Karpas-422 (cell line): ENCODE data around the gene GALNT2. TPM values are rescaled to one million over a fixed set of nuclear protein-coding genes. Genes with fewer than 3 reads are reported as not detected.

ENCODE experiments used
- DNase-seq: peaks from one replicate; pipeline ENCODE4 v3.0.0-alpha.2; 2015
- H2AFZ ChIP-seq: fragments of 200-600 bp; sonication (generic); 2 replicates; pipeline ENCODE4 v1.6.1; 2014; ENCODE audit warnings: antibody characterized with exemption, low read length, mixed read lengths
- H3K27ac ChIP-seq: fragments of 200-600 bp; sonication (generic); 2 replicates; pipeline ENCODE4 v1.5.1; 2014; ENCODE audit warnings: mild to moderate bottlenecking, low read length, moderate library complexity
- H3K27me3 ChIP-seq: fragments of 200-600 bp; sonication (generic); 2 replicates; pipeline ENCODE4 v1.6.1; 2014; ENCODE audit warnings: low read length, mixed read lengths
- H3K36me3 ChIP-seq: fragments of 200-600 bp; sonication (generic); 2 replicates; pipeline ENCODE4 v1.6.1; 2014; ENCODE audit warnings: low read length, mixed read lengths; ENCODE audit not compliant: insufficient read depth
- H3K4me1 ChIP-seq: fragments of 200-600 bp; sonication (generic); 2 replicates; pipeline ENCODE4 v1.6.1; 2014; ENCODE audit warnings: mild to moderate bottlenecking, low read length, mixed read lengths
- H3K4me2 ChIP-seq: fragments of 200-600 bp; sonication (generic); 2 replicates; pipeline ENCODE4 v1.6.1; 2014; ENCODE audit warnings: low read length, low read depth, mild to moderate bottlenecking; ENCODE audit not compliant: poor library complexity, severe bottlenecking
- H3K4me3 ChIP-seq: fragments of 200-600 bp; sonication (generic); 2 replicates; pipeline ENCODE4 v1.5.1; 2014; ENCODE audit warnings: mild to moderate bottlenecking, antibody characterized with exemption, low read length, mixed read lengths
- H3K79me2 ChIP-seq: fragments of 200-600 bp; sonication (generic); 2 replicates; pipeline ENCODE4 v1.6.1; 2014; ENCODE audit warnings: mild to moderate bottlenecking, low read length, mixed read lengths
- H3K9ac ChIP-seq: fragments of 200-600 bp; sonication (generic); 2 replicates; pipeline ENCODE4 v1.6.0; 2014; ENCODE audit warnings: low read length
- H3K9me2 ChIP-seq: fragments of 200-600 bp; sonication (generic), shearing (Covaris generic); replicated peaks from 2 replicates; pipeline ENCODE4 v1.6.0; 2014; ENCODE audit warnings: mild to moderate bottlenecking, low read length, moderate library complexity; ENCODE audit not compliant: insufficient read depth
- H3K9me3 ChIP-seq: fragments of 300-700, 200-600 bp; sonication (generic); 2 replicates; pipeline ENCODE4 v1.6.1; 2014; ENCODE audit warnings: low read length, mixed read lengths
- H4K20me1 ChIP-seq: fragments of 200-600 bp; sonication (generic); 2 replicates; pipeline ENCODE4 v1.6.1; 2014; ENCODE audit warnings: mild to moderate bottlenecking, antibody characterized with exemption, low read length, low read depth; ENCODE audit not compliant: insufficient read depth
- total RNA-seq: library from RNA; depleted of rRNA; stranded (reverse); fragments of >200 nt; shearing (Covaris generic); gene quantifications from 2 replicates; pipeline ENCODE4 v1.2.3, GENCODE V29; 2014; ENCODE audit warnings: low replicate concordance

GALNT2 gene
- total RNA-seq, 1 experiment from 2014 or later = 2.7 TPM

- Histone ChIP-seq H3K36me3 (no peaks in the 10 kb centered on the region), H3K4me1 (no peaks in the 10 kb centered on the region), H3K79me2 (no peaks in the 10 kb centered on the region), H2AFZ (no peak overlapping the region), H3K27me3 (no peaks in the 10 kb centered on the region), H4K20me1 (peaks cover 16% of the 10 kb centered on the region), H3K4me3 (no peak overlapping the region), H3K9me3 (no peaks in the 10 kb centered on the region), H3K4me2 (no peak overlapping the region), H3K27ac (no peak overlapping the region), H3K9me2 (no peaks in the 10 kb centered on the region), H3K9ac (no peak overlapping the region)
- no peak for DNase-seq
Observed at GRCh38 chr1:230176326-230176725, 109.3 kb downstream of the GALNT2 start.

GRCh38 chr1:230176871-230177411 lies 109.9 kb downstream of the GALNT2 start:
- no peak for DNase-seq

DNA sequence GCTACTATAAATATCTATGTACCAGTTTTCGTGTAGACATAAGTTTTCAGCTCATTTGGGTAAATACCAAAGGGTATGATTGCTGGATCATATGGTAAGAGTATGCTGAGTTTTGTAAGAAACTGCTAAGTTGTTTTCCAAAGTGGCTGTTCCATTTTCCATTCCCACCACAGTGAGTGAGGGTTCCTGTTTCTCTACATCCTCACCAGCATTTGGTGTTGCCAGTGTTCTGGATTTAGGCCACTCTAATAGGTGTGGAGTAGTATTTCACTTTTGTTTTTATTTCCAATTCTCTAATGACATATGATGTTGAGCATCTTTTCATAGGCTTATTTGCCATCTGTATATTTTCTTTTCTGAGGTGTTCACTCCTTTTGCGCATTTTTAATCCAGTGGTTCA lies 112.2 kb downstream of the GALNT2 start:
- H3K9me2 ChIP-seq = no peaks in the 10 kb centered on the region
- H4K20me1 ChIP-seq = peaks cover 10% of the 10 kb centered on the region
- H3K79me2 ChIP-seq = no peaks in the 10 kb centered on the region
- H3K27ac ChIP-seq = no peak overlapping the region
- H3K27me3 ChIP-seq = no peaks in the 10 kb centered on the region
- H3K9me3 ChIP-seq = no peaks in the 10 kb centered on the region
- H3K4me1 ChIP-seq = no peaks in the 10 kb centered on the region
- no peak overlapping the region for H3K9ac ChIP-seq
- no peak for DNase-seq
- H3K4me2 ChIP-seq = no peak overlapping the region
- no peak overlapping the region for H2AFZ ChIP-seq
- no peaks in the 10 kb centered on the region for H3K36me3 ChIP-seq
- H3K4me3 ChIP-seq = no peak overlapping the region

More at GRCh38 chr1:230176871-230177411, 109.9 kb downstream of the GALNT2 start:
- H3K4me3 ChIP-seq = no peak overlapping the region
- no peaks in the 10 kb centered on the region for H3K4me1 ChIP-seq
- H3K4me2 ChIP-seq = no peak overlapping the region
- peaks cover 16% of the 10 kb centered on the region for H4K20me1 ChIP-seq
- no peak overlapping the region for H3K9ac ChIP-seq
- no peaks in the 10 kb centered on the region for H3K36me3 ChIP-seq
- H3K27ac ChIP-seq = no peak overlapping the region
- H2AFZ ChIP-seq = no peak overlapping the region
- no peaks in the 10 kb centered on the region for H3K9me2 ChIP-seq
- H3K79me2 ChIP-seq = no peaks in the 10 kb centered on the region
- no peaks in the 10 kb centered on the region for H3K27me3 ChIP-seq
- H3K9me3 ChIP-seq = no peaks in the 10 kb centered on the region

DNA sequence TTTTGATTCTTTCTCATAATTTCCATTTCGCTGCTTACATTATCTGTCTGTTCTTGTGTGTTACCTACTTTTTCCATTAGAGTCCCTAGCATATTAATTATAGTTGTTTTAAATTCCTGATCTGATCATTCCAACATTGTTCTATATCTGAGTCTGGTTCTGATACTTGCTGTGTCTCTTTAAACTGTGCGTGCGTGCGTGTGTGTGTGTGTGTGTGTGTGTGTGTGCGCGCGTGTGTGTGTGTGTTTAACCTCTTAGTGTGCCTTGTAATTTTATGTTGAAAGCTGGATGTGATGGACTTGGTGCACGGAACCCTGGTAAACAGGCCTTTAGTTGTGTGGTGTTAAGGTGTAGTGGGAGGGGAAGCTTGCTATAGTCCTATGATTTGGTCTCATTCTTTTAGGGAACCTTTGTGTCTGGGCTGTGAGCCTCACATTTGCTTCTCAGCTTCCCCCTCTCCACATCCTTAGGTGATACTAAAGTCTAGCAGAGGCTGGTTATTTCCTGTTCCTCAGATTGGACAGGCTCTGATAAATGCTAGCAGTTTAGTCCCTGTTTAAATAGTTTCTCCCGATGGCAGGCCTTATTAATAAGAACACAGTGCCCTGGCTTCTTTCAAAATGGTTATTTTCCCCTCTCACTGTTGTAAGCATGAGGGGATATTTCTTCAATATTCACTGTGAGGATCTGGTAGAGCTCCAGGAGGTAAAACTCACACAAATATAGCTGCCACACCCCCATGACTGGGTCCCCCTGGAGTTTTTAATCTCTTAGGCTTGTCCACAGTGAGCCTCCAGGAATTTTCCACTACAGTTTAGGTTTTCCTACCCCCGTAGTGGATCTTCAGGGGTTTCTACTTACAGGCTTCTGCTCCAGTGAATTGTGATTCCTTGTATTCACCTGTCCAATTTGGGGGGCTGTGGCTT lies 118.3 kb downstream of the GALNT2 start:
- no peak for DNase-seq
- H2AFZ ChIP-seq = no peak overlapping the region
- no peaks in the 10 kb centered on the region for H3K9me3 ChIP-seq
- no peaks in the 10 kb centered on the region for H3K27me3 ChIP-seq
- H3K4me1 ChIP-seq = no peaks in the 10 kb centered on the region
- H3K36me3 ChIP-seq = no peaks in the 10 kb centered on the region
- H3K79me2 ChIP-seq = no peaks in the 10 kb centered on the region
- H3K9ac ChIP-seq = no peak overlapping the region
- H3K27ac ChIP-seq = no peak overlapping the region
- H3K4me3 ChIP-seq = no peak overlapping the region
- 0 out of 2 replicates have a peak, but pooled peaks cover 5% of the 10 kb centered on the region for H4K20me1 ChIP-seq
- no peak overlapping the region for H3K4me2 ChIP-seq
- H3K9me2 ChIP-seq = no peaks in the 10 kb centered on the region

GRCh38 chr1:230186003-230186863 lies 119.2 kb downstream of the GALNT2 start:
- Histone ChIP-seq H4K20me1 (0 out of 2 replicates have a peak, but pooled peaks cover 5% of the 10 kb centered on the region), H2AFZ (no peak overlapping the region), H3K9ac (no peak overlapping the region), H3K27ac (no peak overlapping the region), H3K4me1 (no peaks in the 10 kb centered on the region), H3K4me2 (no peak overlapping the region), H3K9me2 (no peaks in the 10 kb centered on the region), H3K4me3 (no peak overlapping the region), H3K9me3 (no peaks in the 10 kb centered on the region), H3K36me3 (no peaks in the 10 kb centered on the region), H3K27me3 (no peaks in the 10 kb centered on the region), H3K79me2 (no peaks in the 10 kb centered on the region)
- DNase-seq = no peak

DNA sequence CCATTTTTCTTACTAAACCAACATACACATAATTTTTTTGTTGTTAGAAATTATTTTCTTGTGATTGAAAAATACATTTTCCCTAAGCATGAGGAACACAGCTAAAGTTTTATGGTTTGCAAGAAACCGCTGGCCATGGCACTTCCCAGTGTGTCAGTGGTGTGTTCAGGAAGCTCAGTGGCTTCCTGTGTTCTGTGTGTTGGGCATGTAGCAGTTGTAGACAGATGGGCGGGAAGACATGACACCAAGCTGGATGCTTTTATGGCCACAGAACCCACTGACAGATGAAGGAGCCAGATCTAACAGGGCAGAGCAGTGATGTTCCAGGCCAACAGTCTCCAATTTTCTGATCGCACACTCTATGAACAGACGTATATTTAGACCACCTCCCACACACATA lies 119.8 kb downstream of the GALNT2 start:
- H3K4me2 ChIP-seq = no peak overlapping the region
- no peaks in the 10 kb centered on the region for H3K9me3 ChIP-seq
- DNase-seq = no peak
- H3K27ac ChIP-seq = no peak overlapping the region
- H3K27me3 ChIP-seq = no peaks in the 10 kb centered on the region
- no peaks in the 10 kb centered on the region for H3K9me2 ChIP-seq
- no peaks in the 10 kb centered on the region for H3K36me3 ChIP-seq
- H3K79me2 ChIP-seq = no peaks in the 10 kb centered on the region
- no peak overlapping the region for H3K9ac ChIP-seq
- H3K4me3 ChIP-seq = no peak overlapping the region
- H2AFZ ChIP-seq = no peak overlapping the region
- H4K20me1 ChIP-seq = 0 out of 2 replicates have a peak, but pooled peaks cover 8% of the 10 kb centered on the region
- no peaks in the 10 kb centered on the region for H3K4me1 ChIP-seq

GRCh38 chr1:230187290-230187689 lies 120.3 kb downstream of the GALNT2 start:
- Histone ChIP-seq H3K4me2 (no peak overlapping the region), H3K9me3 (no peaks in the 10 kb centered on the region), H3K9ac (no peak overlapping the region), H3K36me3 (no peaks in the 10 kb centered on the region), H3K27ac (no peak overlapping the region), H4K20me1 (0 out of 2 replicates have a peak, but pooled peaks cover 8% of the 10 kb centered on the region), H3K27me3 (no peaks in the 10 kb centered on the region), H3K4me3 (no peak overlapping the region), H3K79me2 (no peaks in the 10 kb centered on the region), H3K4me1 (no peaks in the 10 kb centered on the region), H3K9me2 (no peaks in the 10 kb centered on the region), H2AFZ (no peak overlapping the region)
- no peak for DNase-seq

DNA sequence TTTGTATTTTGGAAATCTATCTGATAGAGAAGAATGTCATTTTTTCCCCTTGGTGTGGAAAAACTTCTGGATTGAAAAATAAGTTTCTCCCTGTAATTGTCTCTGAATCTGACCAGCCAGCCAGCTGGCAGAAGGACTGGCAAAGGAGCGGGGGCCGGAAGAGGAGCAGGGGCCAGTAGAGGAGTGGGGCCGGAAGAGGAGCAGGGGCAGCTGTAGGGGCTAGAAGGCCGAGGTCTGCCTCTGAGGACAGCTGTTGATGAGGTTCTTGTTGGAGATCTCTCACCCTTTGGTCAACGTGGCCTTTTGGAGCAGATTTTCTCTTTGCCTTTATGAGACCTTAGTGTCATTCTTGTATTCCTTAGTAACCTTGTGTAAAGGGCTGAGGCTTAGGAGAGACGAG lies 121.8 kb downstream of the GALNT2 start:
- Histone ChIP-seq H3K4me1 (no peaks in the 10 kb centered on the region), H3K79me2 (no peaks in the 10 kb centered on the region), H3K36me3 (no peaks in the 10 kb centered on the region), H3K9me2 (no peaks in the 10 kb centered on the region), H3K27me3 (no peaks in the 10 kb centered on the region), H3K9ac (no peak overlapping the region), H3K27ac (no peak overlapping the region), H3K4me2 (no peak overlapping the region), H2AFZ (no peak overlapping the region), H3K9me3 (no peaks in the 10 kb centered on the region), H3K4me3 (no peak overlapping the region), H4K20me1 (0 out of 2 replicates have a peak, but pooled peaks cover 11% of the 10 kb centered on the region)
- no peak for DNase-seq
